PC-9 (cell line): ENCODE measurements around the gene LMCD1. TPM values are rescaled to one million over a fixed set of nuclear protein-coding genes. Genes with fewer than 3 reads are reported as not detected.

ENCODE experiments used
- BruUV-seq: library from RNA; stranded (reverse); fragments of 400-500 nt; replicated peaks from 2 replicates; lab custom pipeline; 2021; lab: Mats Ljungman, UMichigan
- CTCF ChIA-PET: fragments of 300-600 bp; sonication (Branson Sonifier 250); formaldehyde crosslinking; loops from one replicate; lab custom pipeline; 2022; ENCODE audit warnings: antibody characterized with exemption; lab: Charles Lee
- POLR2A ChIA-PET: fragments of 300-600 bp; sonication (Branson Sonifier 250); formaldehyde crosslinking; loops from one replicate; lab custom pipeline; 2022; ENCODE audit warnings: antibody characterized with exemption; ENCODE audit not compliant: unreplicated experiment; lab: Charles Lee
- DNase-seq, 2 experiments: peaks; one replicate each; pipeline versions ENCODE4 v3.0.0 to v3.0.0-alpha.2; 2015 to 2022; ENCODE audit warnings: mixed read lengths in 1 of 2
- H2AFZ ChIP-seq: fragments of 200-600 bp; sonication (generic); 2 replicates; pipeline ENCODE4 v1.8.1; 2017; ENCODE audit warnings: antibody characterized with exemption
- H3F3A ChIP-seq: fragments of 200-600 bp; sonication (generic); 2 replicates; pipeline ENCODE4 v1.8.1; 2017; ENCODE audit warnings: antibody characterized with exemption, mild to moderate bottlenecking, low read depth; ENCODE audit not compliant: insufficient read depth
- H3K27ac ChIP-seq: fragments of 200-600 bp; sonication (generic); 2 replicates; pipeline ENCODE4 v1.6.1; 2016; ENCODE audit warnings: mixed run types
- H3K27me3 ChIP-seq: fragments of 200-600 bp; sonication (generic); 2 replicates; pipeline ENCODE4 v1.6.1; 2016; ENCODE audit warnings: low read depth, mixed run types; ENCODE audit not compliant: insufficient read depth
- H3K36me3 ChIP-seq: fragments of 200-600 bp; sonication (generic); 2 replicates; pipeline ENCODE4 v1.6.1; 2016; ENCODE audit warnings: low read depth, mixed run types
- H3K4me1 ChIP-seq: fragments of 200-600 bp; sonication (generic); replicated peaks from 2 replicates; pipeline ENCODE4 v1.6.1; 2016; ENCODE audit warnings: mixed run types; ENCODE audit not compliant: insufficient read depth
- H3K4me2 ChIP-seq: fragments of 200-600 bp; sonication (generic); 2 replicates; pipeline ENCODE4 v1.6.1; 2017; ENCODE audit warnings: mixed run types
- H3K4me3 ChIP-seq: fragments of 200-600 bp; sonication (generic); 2 replicates; pipeline ENCODE4 v1.6.1; 2016; ENCODE audit warnings: mixed run types
- H3K79me2 ChIP-seq: fragments of 200-600 bp; sonication (generic); 2 replicates; pipeline ENCODE4 v1.6.1; 2017; ENCODE audit warnings: low read depth, mixed run types
- H3K9me2 ChIP-seq: fragments of 200-600 bp; sonication (generic); 2 replicates; pipeline ENCODE4 v1.8.1; 2017; ENCODE audit warnings: mild to moderate bottlenecking; ENCODE audit not compliant: insufficient read depth
- H3K9me3 ChIP-seq: fragments of 200-600 bp; sonication (generic); 2 replicates; pipeline ENCODE4 v1.8.1; 2016; ENCODE audit warnings: low read depth; ENCODE audit not compliant: insufficient read depth
- H4K20me1 ChIP-seq: fragments of 200-600 bp; sonication (generic); 2 replicates; pipeline ENCODE4 v1.8.1; 2017; ENCODE audit not compliant: insufficient read depth
- CTCF ChIP-seq: fragments of 200-600 bp; sonication (generic); conservative IDR thresholded peaks from 2 replicates; pipeline ENCODE4 v1.6.1; 2017; ENCODE audit warnings: mixed run types, antibody characterized with exemption, mild to moderate bottlenecking, moderate library complexity
- EZH2 ChIP-seq: fragments of 200-600 bp; sonication (generic); IDR thresholded peaks from 2 replicates; pipeline ENCODE4 v1.8.0; 2017; ENCODE audit warnings: antibody characterized with exemption, low read depth
- intact Hi-C: fragments of 100-400 bp; cut with micrococcal nuclease; formaldehyde crosslinking; loops from one replicate; pipeline ENCODE4 v1.10.0; 2022; ENCODE audit not compliant: unreplicated experiment
- total RNA-seq: library from RNA; stranded (reverse); gene quantifications from 2 replicates; pipeline ENCODE4 v1.2.3, GENCODE V29; 2021

The LMCD1 gene
- total RNA-seq, 1 experiment from 2014 or later = 10.3 TPM

- no peaks in the 10 kb centered on the region for H3K9me3 ChIP-seq
- H4K20me1 ChIP-seq = no peaks in the 10 kb centered on the region
- intact Hi-C loops = loop anchor here (1.0 kb wide), 2 partner anchors 119 to 175 kb away; no protein-coding TSS in a partner anchor
- no peak for TF ChIP-seq EZH2
- TF ChIP-seq CTCF = no peak
- peak overlapping the region; percentile 70 for H3K27ac ChIP-seq
- H3K9me2 ChIP-seq = no peaks in the 10 kb centered on the region
- H3K4me1 ChIP-seq = peaks cover 19% of the 10 kb centered on the region
- peaks cover 10% of the 10 kb centered on the region; the same call in 1 of the 2 replicates for H3F3A ChIP-seq
- ChIA-PET CTCF (interaction anchor here (0.6 to 0.9 kb wide), 3 partner anchors 175 to 458 kb away, joined by 3 to 4 read pairs (median 3); no protein-coding TSS in a partner anchor), POLR2A (interaction anchor here (0.6 to 1.0 kb wide), 2 partner anchors 174 to 829 kb away, joined by 5 to 6 read pairs; no protein-coding TSS in a partner anchor)
- no peak overlapping the region for H3K4me3 ChIP-seq
- DNase-seq = no peak
- H3K79me2 ChIP-seq = no peaks in the 10 kb centered on the region
- H2AFZ ChIP-seq = no peak overlapping the region
- no peaks in the 10 kb centered on the region for H3K36me3 ChIP-seq
- H3K4me2 ChIP-seq = peak overlapping the region; percentile 57
- H3K27me3 ChIP-seq = no peaks in the 10 kb centered on the region
- BruUV-seq = no TSS peak
Observed at GRCh38 chr3:8618950-8619349, 117.3 kb downstream of the LMCD1 start.

- DNase-seq = peak; percentile 62 to 93
- H3K27me3 ChIP-seq = no peaks in the 10 kb centered on the region
- H3K4me1 ChIP-seq = peaks cover 19% of the 10 kb centered on the region
- H4K20me1 ChIP-seq = no peaks in the 10 kb centered on the region
- peaks cover 10% of the 10 kb centered on the region; the same call in 1 of the 2 replicates for H3F3A ChIP-seq
- H2AFZ ChIP-seq = peak overlapping the region; percentile 69
- no TSS peak for BruUV-seq
- no peaks in the 10 kb centered on the region for H3K9me3 ChIP-seq
- no peaks in the 10 kb centered on the region for H3K36me3 ChIP-seq
- intact Hi-C loops = loop anchor here (1.0 kb wide), 2 partner anchors 119 to 175 kb away; no protein-coding TSS in a partner anchor
- peak overlapping the region; percentile 70 for H3K27ac ChIP-seq
- no peak overlapping the region for H3K4me3 ChIP-seq
- TF ChIP-seq EZH2 (no peak), CTCF (no peak)
- ChIA-PET CTCF (interaction anchor here (0.6 to 1.2 kb wide), 4 partner anchors 175 to 458 kb away, joined by 3 to 6 read pairs (median 4); no protein-coding TSS in a partner anchor), POLR2A (interaction anchor here (0.6 to 1.0 kb wide), 3 partner anchors 175 to 830 kb away, joined by 5 to 7 read pairs (median 6); no protein-coding TSS in a partner anchor)
- no peaks in the 10 kb centered on the region for H3K79me2 ChIP-seq
- peak overlapping the region; percentile 57 for H3K4me2 ChIP-seq
- no peaks in the 10 kb centered on the region for H3K9me2 ChIP-seq
Observed at GRCh38 chr3:8619548-8619947, 117.9 kb downstream of the LMCD1 start.

- intact Hi-C loops = loop anchor here (5.0 kb wide), 1 partner anchor 199 kb away; no protein-coding TSS in a partner anchor
- H3K27me3 ChIP-seq = no peaks in the 10 kb centered on the region
- H3K9me2 ChIP-seq = no peaks in the 10 kb centered on the region
- H2AFZ ChIP-seq = no peak overlapping the region
- H4K20me1 ChIP-seq = no peaks in the 10 kb centered on the region
- DNase-seq = no peak
- no peaks in the 10 kb centered on the region for H3K9me3 ChIP-seq
- H3K4me3 ChIP-seq = no peak overlapping the region
- H3F3A ChIP-seq = peaks cover 10% of the 10 kb centered on the region; the same call in 1 of the 2 replicates
- no TSS peak for BruUV-seq
- peaks cover 23% of the 10 kb centered on the region for H3K4me1 ChIP-seq
- no peak overlapping the region for H3K27ac ChIP-seq
- no peaks in the 10 kb centered on the region for H3K36me3 ChIP-seq
- H3K79me2 ChIP-seq = no peaks in the 10 kb centered on the region
- ChIA-PET CTCF (interaction anchor here (1.0 kb wide), 1 partner anchor 177 kb away, joined by 3 read pairs; no protein-coding TSS in a partner anchor), POLR2A (no interaction called here)
- no peak overlapping the region for H3K4me2 ChIP-seq
- no peak for TF ChIP-seq CTCF
- TF ChIP-seq EZH2 = no peak
Observed at GRCh38 chr3:8621141-8621540, 119.5 kb downstream of the LMCD1 start.
